Vagina (tissue), 2 donors: ENCODE results near the gene FGF14.

Source experiments
- CTCF ChIP-seq, 3 experiments: fragments of 450-650 bp in 2 of 3; fragments of 200-600 bp in 1 of 3; sonication (generic) in 1 of 3; IDR thresholded peaks; one replicate each; pipeline ENCODE4 v1.5.1; 2017 to 2019; ENCODE audit warnings: antibody characterized with exemption in 3 of 3, mild to moderate bottlenecking in 2 of 3, moderate library complexity in 2 of 3
- POLR2A ChIP-seq, 2 donors: fragments of 450-650 bp; IDR thresholded peaks; one replicate each; pipeline ENCODE4 v1.6.1; 2017; ENCODE audit warnings: antibody characterized with exemption in 2 of 2, mild to moderate bottlenecking in 2 of 2, moderate library complexity in 2 of 2

GRCh38 chr13:102294407-102295018 is 107.3 kb downstream of the FGF14 start:
- TF ChIP-seq POLR2A (IDR thresholded peaks at IDR 0.05) (no peak), CTCF (IDR thresholded peaks at IDR 0.05) (no peak)
